GM12873 (cell line): ENCODE results near the gene ARMC5.

Experiments used
- CTCF ChIP-seq: IDR thresholded peaks from 2 replicates; pipeline ENCODE4 v1.5.1; 2012; ENCODE audit warnings: low read depth, mild to moderate bottlenecking, moderate library complexity, low read length, control low read depth; ENCODE audit not compliant: insufficient read depth; ENCODE audit errors: missing control alignments

Gene ARMC5

GRCh38 chr16:31458844-31459686 is at the start of gene ARMC5:
Gene ARMC5 (plus strand): TSS chr16:31459501. CDS start chr16:31459525, 24 bp downstream.
- TF ChIP-seq CTCF = peak; percentile 63

- no peak for TF ChIP-seq CTCF
These were observed 49.2 kb upstream of the ARMC5 start for GRCh38 chr16:31410082-31410481.

GRCh38 chr16:31411024-31411844 is 48.1 kb upstream of the ARMC5 start:
- no peak for TF ChIP-seq CTCF

- TF ChIP-seq CTCF = no peak
These were observed 46.6 kb upstream of the ARMC5 start for GRCh38 chr16:31412750-31413149.

- TF ChIP-seq CTCF = no peak
These were observed 45.9 kb upstream of the ARMC5 start for GRCh38 chr16:31413381-31413780.

- TF ChIP-seq CTCF = no peak
These were observed 45.4 kb upstream of the ARMC5 start for GRCh38 chr16:31413943-31414342.

- no peak for TF ChIP-seq CTCF
These were observed 44.6 kb upstream of the ARMC5 start for GRCh38 chr16:31414706-31415105.
